Loucy (cell line): Measurements from ENCODE around the gene OSBPL1A.

Experiments
- EZH2phosphoT487 ChIP-seq: fragments of 200-600 bp; IDR thresholded peaks from 2 replicates; pipeline ENCODE4 v1.6.1; 2018; ENCODE audit warnings: antibody characterized with exemption, mild to moderate bottlenecking, moderate library complexity, borderline replicate concordance
- TF ChIP-seq, protein P1 (sequence below): fragments of 200-600 bp; sonication (generic); conservative IDR thresholded peaks from 2 replicates; pipeline ENCODE4 v1.5.1; 2014; ENCODE audit warnings: mild to moderate bottlenecking, antibody characterized with exemption, low read length

DNA sequence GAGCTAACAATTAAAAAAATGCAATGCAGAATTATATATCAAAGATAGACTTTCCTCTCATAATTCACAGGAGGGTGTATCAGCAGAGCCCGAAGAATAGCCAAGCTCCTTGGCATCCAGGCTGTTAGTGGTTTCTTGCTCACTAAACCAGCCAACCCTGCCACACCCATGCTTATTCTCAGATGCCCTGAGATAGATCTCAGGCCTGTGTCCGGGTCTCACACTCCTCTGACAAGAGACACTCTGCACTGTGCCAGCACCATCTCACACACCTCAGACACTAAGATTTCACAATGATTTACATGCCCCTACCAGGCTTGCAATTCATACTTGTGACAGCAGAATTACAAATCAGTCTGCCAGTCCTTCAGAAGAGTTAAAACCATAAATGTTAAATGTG is 64.5 kb downstream of the OSBPL1A start:
- TF ChIP-seq, protein P1, sequence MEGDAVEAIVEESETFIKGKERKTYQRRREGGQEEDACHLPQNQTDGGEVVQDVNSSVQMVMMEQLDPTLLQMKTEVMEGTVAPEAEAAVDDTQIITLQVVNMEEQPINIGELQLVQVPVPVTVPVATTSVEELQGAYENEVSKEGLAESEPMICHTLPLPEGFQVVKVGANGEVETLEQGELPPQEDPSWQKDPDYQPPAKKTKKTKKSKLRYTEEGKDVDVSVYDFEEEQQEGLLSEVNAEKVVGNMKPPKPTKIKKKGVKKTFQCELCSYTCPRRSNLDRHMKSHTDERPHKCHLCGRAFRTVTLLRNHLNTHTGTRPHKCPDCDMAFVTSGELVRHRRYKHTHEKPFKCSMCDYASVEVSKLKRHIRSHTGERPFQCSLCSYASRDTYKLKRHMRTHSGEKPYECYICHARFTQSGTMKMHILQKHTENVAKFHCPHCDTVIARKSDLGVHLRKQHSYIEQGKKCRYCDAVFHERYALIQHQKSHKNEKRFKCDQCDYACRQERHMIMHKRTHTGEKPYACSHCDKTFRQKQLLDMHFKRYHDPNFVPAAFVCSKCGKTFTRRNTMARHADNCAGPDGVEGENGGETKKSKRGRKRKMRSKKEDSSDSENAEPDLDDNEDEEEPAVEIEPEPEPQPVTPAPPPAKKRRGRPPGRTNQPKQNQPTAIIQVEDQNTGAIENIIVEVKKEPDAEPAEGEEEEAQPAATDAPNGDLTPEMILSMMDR, result no peak
- TF ChIP-seq EZH2phosphoT487, result no peak
